ENCODE measurements around the gene OSBP. TPM values are rescaled to one million over a fixed set of nuclear protein-coding genes. Genes with fewer than 3 reads are reported as not detected.
A peak's percentile ranks its signal among the peaks of the same experiment; 100 is the strongest.

OSBP gene
- total RNA-seq, 1 experiment from 2014 or later: 74.1 TPM

GRCh38 chr11:59611570-59612565 is 3.7 kb downstream of the OSBP start:
- DNase-seq (ENCODE audit: low spot score): peak; percentile 5
- in situ Hi-C loops (cut with HindIII; ENCODE audit: low sequenced_read_pairs): no loop called here

GRCh38 chr11:59610289-59610688 is 5.3 kb downstream of the OSBP start:
- in situ Hi-C loops (cut with HindIII; ENCODE audit: low sequenced_read_pairs): no loop called here
- DNase-seq (ENCODE audit: low spot score): no peak

- in situ Hi-C loops (cut with HindIII; ENCODE audit: low sequenced_read_pairs): no loop called here
Measured at GRCh38 chr11:59607703-59608454, 7.7 kb downstream of the OSBP start.

GRCh38 chr11:59602432-59602831 is 13.1 kb downstream of the OSBP start:
- no peak for DNase-seq (ENCODE audit: low spot score)

More at GRCh38 chr11:59607703-59608454, 7.7 kb downstream of the OSBP start:
- DNase-seq (ENCODE audit: low spot score): no peak

GRCh38 chr11:59601788-59602187 is 13.8 kb downstream of the OSBP start:
- no peak for DNase-seq (ENCODE audit: low spot score)
- in situ Hi-C loops (cut with HindIII; ENCODE audit: low sequenced_read_pairs): no loop called here

More at GRCh38 chr11:59602432-59602831, 13.1 kb downstream of the OSBP start:
- in situ Hi-C loops (cut with HindIII; ENCODE audit: low sequenced_read_pairs): no loop called here

- DNase-seq (ENCODE audit: low spot score): no peak
- in situ Hi-C loops (cut with HindIII; ENCODE audit: low sequenced_read_pairs): no loop called here
Measured at GRCh38 chr11:59600636-59601035, 14.9 kb downstream of the OSBP start.

- in situ Hi-C loops (cut with HindIII; ENCODE audit: low sequenced_read_pairs): no loop called here
- DNase-seq (ENCODE audit: low spot score): no peak
Measured at GRCh38 chr11:59600234-59600633, 15.3 kb downstream of the OSBP start.

- in situ Hi-C loops (cut with HindIII; ENCODE audit: low sequenced_read_pairs): no loop called here
- no peak for DNase-seq (ENCODE audit: low spot score)
Measured at GRCh38 chr11:59598961-59599360, 16.6 kb downstream of the OSBP start.

GRCh38 chr11:59584294-59584693 is 31.3 kb downstream of the OSBP start:
- in situ Hi-C loops (cut with HindIII; ENCODE audit: low sequenced_read_pairs): no loop called here
- DNase-seq (ENCODE audit: low spot score): no peak

- in situ Hi-C loops (cut with HindIII; ENCODE audit: low sequenced_read_pairs): no loop called here
- no peak for DNase-seq (ENCODE audit: low spot score)
Measured at GRCh38 chr11:59582006-59582405, 33.6 kb downstream of the OSBP start.

- no peak for DNase-seq (ENCODE audit: low spot score)
- in situ Hi-C loops (cut with HindIII; ENCODE audit: low sequenced_read_pairs): no loop called here
Measured at GRCh38 chr11:59578369-59578768, 37.2 kb downstream of the OSBP start.

- in situ Hi-C loops (cut with HindIII; ENCODE audit: low sequenced_read_pairs): no loop called here
- DNase-seq (ENCODE audit: low spot score): no peak
Measured at GRCh38 chr11:59575505-59575904, 40.1 kb downstream of the OSBP start.

- in situ Hi-C loops (cut with HindIII; ENCODE audit: low sequenced_read_pairs): no loop called here
- peak; percentile 56 for DNase-seq (ENCODE audit: low spot score)
Measured at GRCh38 chr11:59574932-59575502, 40.6 kb downstream of the OSBP start.

GRCh38 chr11:59574467-59574866 is 41.1 kb downstream of the OSBP start:
- in situ Hi-C loops (cut with HindIII; ENCODE audit: low sequenced_read_pairs): no loop called here
- peak; percentile 56 for DNase-seq (ENCODE audit: low spot score)

GRCh38 chr11:59573216-59573615 is 42.4 kb downstream of the OSBP start:
- in situ Hi-C loops (cut with HindIII; ENCODE audit: low sequenced_read_pairs): no loop called here
- no peak for DNase-seq (ENCODE audit: low spot score)

- in situ Hi-C loops (cut with HindIII; ENCODE audit: low sequenced_read_pairs): no loop called here
- DNase-seq (ENCODE audit: low spot score): no peak
Measured at GRCh38 chr11:59572091-59572490, 43.5 kb downstream of the OSBP start.

- in situ Hi-C loops (cut with HindIII; ENCODE audit: low sequenced_read_pairs): no loop called here
- DNase-seq (ENCODE audit: low spot score): no peak
Measured at GRCh38 chr11:59562292-59562691, 53.3 kb downstream of the OSBP start.

GRCh38 chr11:59560702-59561473 is 54.7 kb downstream of the OSBP start:
- in situ Hi-C loops (cut with HindIII; ENCODE audit: low sequenced_read_pairs): no loop called here
- peak; percentile 84 for DNase-seq (ENCODE audit: low spot score)

GRCh38 chr11:59560290-59560701 is 55.3 kb downstream of the OSBP start:
- peak; percentile 91 for DNase-seq (ENCODE audit: low spot score)
- in situ Hi-C loops (cut with HindIII; ENCODE audit: low sequenced_read_pairs): no loop called here

Measured in G401 (cell line).